ENCODE data around the gene PKIB. TPM values are rescaled to one million over a fixed set of nuclear protein-coding genes. Genes with fewer than 3 reads are reported as not detected.

The PKIB gene
- total RNA-seq, 1 donor from 2014 or later: not detected

DNA sequence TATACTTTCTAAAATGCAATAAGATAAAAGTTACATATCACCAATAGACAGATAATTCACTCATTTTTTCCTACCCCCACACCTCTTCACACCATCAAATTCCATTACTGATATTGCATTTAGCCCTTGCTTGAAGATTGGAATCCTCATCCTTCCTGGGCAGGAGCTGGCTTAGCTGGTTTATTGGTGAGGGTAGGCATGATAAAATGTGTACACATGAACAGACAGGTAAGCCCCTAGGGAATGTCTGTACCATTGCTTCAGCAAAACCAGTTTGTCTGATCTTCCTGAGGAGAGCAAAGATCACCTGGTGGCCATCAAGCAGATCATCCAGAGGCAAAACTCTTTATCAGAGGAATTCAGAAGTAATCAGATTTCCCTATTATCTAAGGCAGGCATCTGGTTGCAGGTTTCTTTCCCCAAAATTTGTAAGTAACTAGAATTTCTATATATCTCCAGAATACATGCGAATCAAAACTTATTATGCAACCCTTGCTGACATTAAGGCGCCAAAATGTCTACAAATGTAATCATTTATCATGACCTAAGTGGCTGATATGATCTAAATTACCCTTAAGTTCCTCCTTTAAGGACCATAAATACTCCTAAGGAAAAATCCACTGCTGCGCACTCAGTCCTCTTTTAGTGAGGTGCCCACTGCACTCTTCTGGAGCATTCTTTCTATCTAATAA, 162.7 kb downstream of the PKIB start:
- TF ChIP-seq, protein P1, sequence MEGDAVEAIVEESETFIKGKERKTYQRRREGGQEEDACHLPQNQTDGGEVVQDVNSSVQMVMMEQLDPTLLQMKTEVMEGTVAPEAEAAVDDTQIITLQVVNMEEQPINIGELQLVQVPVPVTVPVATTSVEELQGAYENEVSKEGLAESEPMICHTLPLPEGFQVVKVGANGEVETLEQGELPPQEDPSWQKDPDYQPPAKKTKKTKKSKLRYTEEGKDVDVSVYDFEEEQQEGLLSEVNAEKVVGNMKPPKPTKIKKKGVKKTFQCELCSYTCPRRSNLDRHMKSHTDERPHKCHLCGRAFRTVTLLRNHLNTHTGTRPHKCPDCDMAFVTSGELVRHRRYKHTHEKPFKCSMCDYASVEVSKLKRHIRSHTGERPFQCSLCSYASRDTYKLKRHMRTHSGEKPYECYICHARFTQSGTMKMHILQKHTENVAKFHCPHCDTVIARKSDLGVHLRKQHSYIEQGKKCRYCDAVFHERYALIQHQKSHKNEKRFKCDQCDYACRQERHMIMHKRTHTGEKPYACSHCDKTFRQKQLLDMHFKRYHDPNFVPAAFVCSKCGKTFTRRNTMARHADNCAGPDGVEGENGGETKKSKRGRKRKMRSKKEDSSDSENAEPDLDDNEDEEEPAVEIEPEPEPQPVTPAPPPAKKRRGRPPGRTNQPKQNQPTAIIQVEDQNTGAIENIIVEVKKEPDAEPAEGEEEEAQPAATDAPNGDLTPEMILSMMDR (IDR thresholded peaks at IDR 0.05): no peak
- H3K4me3 ChIP-seq: no peak overlapping the region
- no peaks in the 10 kb centered on the region for H3K27me3 ChIP-seq
- H3K9me3 ChIP-seq: no peaks in the 10 kb centered on the region
- intact Hi-C loops (cut with DNase I): no loop called here
- no peaks in the 10 kb centered on the region for H3K36me3 ChIP-seq
- no peaks in the 10 kb centered on the region for H3K4me1 ChIP-seq
- no peak for DNase-seq (ENCODE audit: low spot score in 2 of 2)
- no peak overlapping the region for H3K27ac ChIP-seq

Other genes with a start within 250 kb of the PKIB start
- gene HSF2, start 210.8 kb upstream of the PKIB start, total RNA-seq: 26.1 TPM
- 72.6 TPM for gene SERINC1, start 138.6 kb upstream of the PKIB start, total RNA-seq
- gene FABP7, start 169.3 kb downstream of the PKIB start, total RNA-seq: not detected
- 2.7 TPM for gene SMPDL3A, start 178.9 kb downstream of the PKIB start, total RNA-seq